Endodermal cell (in vitro differentiated cells): Measurements from ENCODE around the gene CPO. TPM values are rescaled to one million over a fixed set of nuclear protein-coding genes. Genes with fewer than 3 reads are reported as not detected.

Source experiments
- DNase-seq: peaks from one replicate; pipeline ENCODE4 v3.0.0-alpha.2; 2017
- H3K27ac ChIP-seq: 2 replicates; pipeline ENCODE4 v1.5.1; 2013; ENCODE audit warnings: mild to moderate bottlenecking, low read depth, low read length, moderate library complexity
- H3K27me3 ChIP-seq: 2 replicates; pipeline ENCODE4 v1.6.1; 2013; ENCODE audit warnings: mild to moderate bottlenecking, low read length, moderate library complexity; ENCODE audit not compliant: insufficient read depth, control insufficient read depth, poor library complexity, severe bottlenecking
- H3K36me3 ChIP-seq: 2 replicates; pipeline ENCODE4 v1.7.0; 2013; ENCODE audit warnings: mild to moderate bottlenecking, low read length, moderate library complexity; ENCODE audit not compliant: control insufficient read depth, insufficient read depth
- H3K4me1 ChIP-seq: one replicate; pipeline ENCODE4 v1.7.0; 2013; ENCODE audit warnings: low read length; ENCODE audit not compliant: control insufficient read depth, insufficient read depth
- H3K4me3 ChIP-seq: 2 replicates; pipeline ENCODE4 v1.5.1; 2013; ENCODE audit warnings: mild to moderate bottlenecking, low read length, moderate library complexity
- H3K9ac ChIP-seq: 2 replicates; pipeline ENCODE4 v1.6.1; 2013; ENCODE audit warnings: mild to moderate bottlenecking, low read length, moderate library complexity; ENCODE audit not compliant: poor library complexity, severe bottlenecking; ENCODE audit errors: extremely low read depth
- H3K9me3 ChIP-seq: 2 replicates; pipeline ENCODE4 v1.6.1; 2013; ENCODE audit warnings: mild to moderate bottlenecking, low read length, moderate library complexity; ENCODE audit not compliant: control insufficient read depth
- H3K27ac Mint-ChIP-seq: 2 replicates; pipeline ENCODE4 v1.8.0; 2020; ENCODE audit warnings: mixed read lengths
- H3K27me3 Mint-ChIP-seq: 2 replicates; pipeline ENCODE4 v1.8.0; 2021; ENCODE audit warnings: mild to moderate bottlenecking, mixed read lengths; ENCODE audit not compliant: insufficient read depth
- H3K36me3 Mint-ChIP-seq: 2 replicates; pipeline ENCODE4 v1.8.0; 2020; ENCODE audit warnings: low read depth, mixed read lengths
- H3K4me1 Mint-ChIP-seq: 2 replicates; pipeline ENCODE4 v1.8.0; 2020; ENCODE audit warnings: mixed read lengths
- H3K4me3 Mint-ChIP-seq: 2 replicates; pipeline ENCODE4 v1.8.0; 2020; ENCODE audit warnings: mild to moderate bottlenecking, moderate library complexity, mixed read lengths
- H3K9me3 Mint-ChIP-seq: 2 replicates; pipeline ENCODE4 v1.8.0; 2020; ENCODE audit warnings: mild to moderate bottlenecking, mixed read lengths
- CTCF ChIP-seq: fragments of 200-600 bp; sonication (generic); conservative IDR thresholded peaks from 2 replicates; pipeline ENCODE4 v1.5.0; 2021; ENCODE audit warnings: antibody characterized with exemption, mild to moderate bottlenecking
- WGBS, 2 experiments: methylation state at CpG; one replicate each; pipeline versions ENCODE4 v1.1.5 to v1.1.7; 2013; ENCODE audit warnings: missing lambda C conversion rate in 2 of 2, mixed read lengths in 1 of 2; ENCODE audit not compliant: insufficient coverage in 1 of 2, insufficient read length in 1 of 2; 5-methylcytosine and 5-hydroxymethylcytosine counted together
- total RNA-seq, 2 donors: library from RNA; stranded (reverse); fragmentation: NEBNext Ultra II Directional in 1 of 2; extraction: Animal tissue kit (Norgen Biotek cat#: 25700) in 1 of 2; gene quantifications; 2 replicates in 1 of 2; 3 replicates in 1 of 2; pipeline ENCODE4 v1.2.1, GENCODE V29; 2021

The CPO gene
- total RNA-seq, 2 donors from 2014 or later: 0.95 to 1.0 TPM

- Histone ChIP-seq H3K9ac (no peak overlapping the region), H3K27me3 (no peaks in the 10 kb centered on the region), H3K4me3 (no peak overlapping the region), H3K36me3 (no peaks in the 10 kb centered on the region), H3K27ac (no peak overlapping the region), H3K9me3 (peaks cover 2% of the 10 kb centered on the region), H3K4me1 (no peaks in the 10 kb centered on the region)
- DNase-seq: no peak
- TF ChIP-seq CTCF: no peak
- 91% methylated on average over 1 of the region's 2 CpGs; no CpG with 5 or more reads in 1 of the 2 experiments for WGBS, 2 experiments
- Mint-ChIP-seq H3K4me3 (no peak overlapping the region), H3K27ac (no peak overlapping the region), H3K9me3 (peaks cover 11% of the 10 kb centered on the region), H3K27me3 (no peaks in the 10 kb centered on the region), H3K36me3 (no peaks in the 10 kb centered on the region), H3K4me1 (no peaks in the 10 kb centered on the region)
Observed at GRCh38 chr2:206991070-206991469, 51.8 kb downstream of the CPO start.

GRCh38 chr2:206993396-206993911 is 54.1 kb downstream of the CPO start:
- no peaks in the 10 kb centered on the region for H3K27me3 Mint-ChIP-seq
- 79 to 81% methylated on average over 2 of the region's 2 CpGs for WGBS, 2 experiments
- no peaks in the 10 kb centered on the region for H3K4me1 ChIP-seq
- H3K9me3 Mint-ChIP-seq: peaks cover 30% of the 10 kb centered on the region
- H3K27me3 ChIP-seq: no peaks in the 10 kb centered on the region
- no peak overlapping the region for H3K4me3 ChIP-seq
- no peaks in the 10 kb centered on the region for H3K36me3 ChIP-seq
- H3K9me3 ChIP-seq: peaks cover 19% of the 10 kb centered on the region
- DNase-seq: no peak
- no peak overlapping the region for H3K27ac Mint-ChIP-seq
- H3K4me1 Mint-ChIP-seq: no peaks in the 10 kb centered on the region
- TF ChIP-seq CTCF: no peak
- H3K4me3 Mint-ChIP-seq: no peak overlapping the region
- H3K27ac ChIP-seq: no peak overlapping the region
- H3K9ac ChIP-seq: no peak overlapping the region
- H3K36me3 Mint-ChIP-seq: no peaks in the 10 kb centered on the region

- Histone ChIP-seq H3K36me3 (no peaks in the 10 kb centered on the region), H3K9me3 (peaks cover 19% of the 10 kb centered on the region), H3K9ac (no peak overlapping the region), H3K4me1 (no peaks in the 10 kb centered on the region), H3K4me3 (no peak overlapping the region), H3K27ac (no peak overlapping the region), H3K27me3 (no peaks in the 10 kb centered on the region)
- Mint-ChIP-seq H3K4me1 (no peaks in the 10 kb centered on the region), H3K4me3 (no peak overlapping the region), H3K27me3 (no peaks in the 10 kb centered on the region), H3K9me3 (peaks cover 30% of the 10 kb centered on the region), H3K27ac (no peak overlapping the region), H3K36me3 (no peaks in the 10 kb centered on the region)
- TF ChIP-seq CTCF: no peak
- no peak for DNase-seq
- WGBS, 2 experiments: 96 to 100% methylated on average over 4 of the region's 4 CpGs
Observed at GRCh38 chr2:206993964-206994363, 54.6 kb downstream of the CPO start.
